HepG2 (cell line): ENCODE results near the gene CBLC. TPM values are rescaled to one million over a fixed set of nuclear protein-coding genes. Genes with fewer than 3 reads are reported as not detected.

Source experiments
- BORCS8-MEF2B ChIP-seq: sonication (generic); formaldehyde crosslinking; IDR thresholded peaks from 2 replicates; pipeline ENCODE4 v1.8.0; 2022; ENCODE audit warnings: mild to moderate bottlenecking, missing genetic modification reagents
- HBP1 ChIP-seq: IDR thresholded peaks from 2 replicates; pipeline ENCODE4 v1.6.1; 2016; ENCODE audit warnings: low read depth, control low read depth
- NR2F1 ChIP-seq, 2 experiments: fragments of 450-650 bp in 1 of 2; formaldehyde crosslinking in 1 of 2; IDR thresholded peaks; 2 replicates each; pipeline versions ENCODE4 v1.5.0 to v1.6.1; 2016 to 2020; ENCODE audit warnings: mild to moderate bottlenecking in 1 of 2, missing compliant biosample characterization in 1 of 2, missing genetic modification reagents in 1 of 2, moderate library complexity in 1 of 2
- PAXIP1 ChIP-seq: sonication (generic); formaldehyde crosslinking; conservative IDR thresholded peaks from 2 replicates; pipeline ENCODE4 v1.4.0; 2020; ENCODE audit warnings: mild to moderate bottlenecking, missing genetic modification reagents, moderate library complexity
- TOE1 ChIP-seq: sonication (generic); formaldehyde crosslinking; IDR thresholded peaks from 2 replicates; pipeline ENCODE4 v1.4.0; 2020; ENCODE audit warnings: mild to moderate bottlenecking, missing genetic modification reagents
- WIZ ChIP-seq: sonication (generic); formaldehyde crosslinking; IDR thresholded peaks from 2 replicates; pipeline ENCODE4 v1.5.1; 2020; ENCODE audit warnings: mild to moderate bottlenecking, missing genetic modification reagents
- ZNF678 ChIP-seq: sonication (generic); formaldehyde crosslinking; IDR thresholded peaks from 2 replicates; pipeline ENCODE4 v1.4.0; 2020; ENCODE audit warnings: mild to moderate bottlenecking, missing genetic modification reagents
- ZNF709 ChIP-seq: sonication (generic); formaldehyde crosslinking; IDR thresholded peaks from 2 replicates; pipeline ENCODE4 v1.5.0; 2020; ENCODE audit warnings: mild to moderate bottlenecking, missing genetic modification reagents
- ZNF761 ChIP-seq: sonication (generic); formaldehyde crosslinking; conservative IDR thresholded peaks from 2 replicates; pipeline ENCODE4 v1.4.0; 2020; ENCODE audit warnings: mild to moderate bottlenecking, missing genetic modification reagents
- polyA plus RNA-seq, 8 experiments: library from polyadenylated mRNA; depleted of rRNA in 3 of 8; stranded (reverse) in 7 of 8; unstranded in 1 of 8; fragments of >200 nt; fragmentation: Illumina TruSeq in 4 of 8; extraction: Trizol in 4 of 8; gene quantifications; 2 replicates each; pipeline versions ENCODE4 v1.2.1 to v1.2.3, GENCODE V29; 2011 to 2016; ENCODE audit warnings: low read depth in 4 of 8, missing spikeins in 1 of 8, mixed read lengths in 1 of 8; ENCODE audit not compliant: insufficient read depth in 1 of 8
- total RNA-seq, 5 experiments: library from RNA; depleted of rRNA; stranded (reverse); fragments of >200 nt; fragmentation: Illumina TruSeq; extraction: Trizol; gene quantifications; 2 replicates each; pipeline ENCODE4 v1.2.3, GENCODE V29; 2016; ENCODE audit warnings: low read depth in 1 of 5
- TF ChIP-seq, protein P1 (sequence below): IDR thresholded peaks from 2 replicates; pipeline ENCODE4 v1.6.1; 2016; ENCODE audit warnings: low read depth, missing genetic modification reagents, missing compliant biosample characterization
- TF ChIP-seq, protein P2 (sequence below): sonication (generic); formaldehyde crosslinking; IDR thresholded peaks from 2 replicates; pipeline ENCODE4 v1.9.0; 2021; ENCODE audit warnings: missing genetic modification reagents, borderline replicate concordance

Gene CBLC
- total and polyA plus RNA-seq, 2 of the 13 experiments (the other 11 are each of a cell fraction or from before 2014, with no cell fraction given): 1.8 to 2.6 TPM

DNA sequence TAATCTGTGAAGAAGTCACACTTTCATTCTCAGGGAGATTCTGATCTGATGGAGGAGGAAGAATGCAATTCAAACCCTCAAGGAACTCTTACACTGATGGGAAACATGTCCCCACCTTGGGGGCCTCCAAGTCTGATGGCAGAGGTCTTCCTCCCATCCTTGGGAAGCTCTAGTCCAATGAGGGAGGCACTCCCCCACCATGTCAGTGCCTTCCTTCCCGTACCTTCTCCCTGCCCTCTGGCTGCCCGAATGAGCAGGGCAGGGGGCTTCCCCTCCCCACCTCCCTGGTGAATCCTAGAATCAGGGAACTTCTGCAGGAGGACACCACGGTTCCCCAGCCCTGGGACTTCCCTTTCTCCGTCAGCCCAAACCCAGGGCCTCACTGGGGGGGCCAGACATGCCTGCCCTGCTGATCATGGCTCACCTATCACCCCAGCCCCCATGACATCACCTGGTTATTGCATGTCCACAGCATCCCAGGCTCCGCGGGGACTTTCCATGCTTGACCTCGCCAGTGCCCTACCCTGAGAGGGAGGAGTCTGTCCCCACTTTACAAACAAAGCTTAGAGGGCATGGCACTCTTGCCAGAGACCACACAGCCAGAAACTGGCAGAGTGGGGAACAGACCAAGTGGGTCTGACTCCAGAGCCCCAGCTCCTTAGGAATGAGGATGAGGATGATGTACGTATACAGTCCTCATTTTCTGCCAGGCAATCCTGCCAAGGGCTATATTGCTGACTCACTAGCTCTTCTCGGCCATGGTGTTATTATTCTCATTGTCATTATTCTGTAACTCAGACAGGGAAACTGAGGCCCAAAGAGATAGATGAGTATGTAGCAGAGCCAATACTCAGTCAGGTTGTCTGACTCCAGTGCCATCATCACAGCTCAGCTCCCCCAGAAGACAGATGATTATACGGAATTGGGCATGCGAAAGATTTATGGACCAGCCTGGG, 38.8 kb upstream of the CBLC start (continued):
- TF ChIP-seq PAXIP1 (CRISPR knock-in tag) (peak; percentile 60), BORCS8-MEF2B (CRISPR knock-in tag) (no peak), ZNF761 (CRISPR knock-in tag) (no peak), NR2F1 (CRISPR knock-in tag; IDR thresholded peaks at IDR 0.05) (peak; percentile 58 to 79; a peak in 3 of 4 replicates), HBP1 (CRISPR knock-in tag) (no peak), TOE1 (CRISPR knock-in tag) (no peak), WIZ (CRISPR knock-in tag) (no peak), ZNF678 (CRISPR knock-in tag) (no peak), ZNF709 (CRISPR knock-in tag) (no peak)
- TF ChIP-seq, protein P1, sequence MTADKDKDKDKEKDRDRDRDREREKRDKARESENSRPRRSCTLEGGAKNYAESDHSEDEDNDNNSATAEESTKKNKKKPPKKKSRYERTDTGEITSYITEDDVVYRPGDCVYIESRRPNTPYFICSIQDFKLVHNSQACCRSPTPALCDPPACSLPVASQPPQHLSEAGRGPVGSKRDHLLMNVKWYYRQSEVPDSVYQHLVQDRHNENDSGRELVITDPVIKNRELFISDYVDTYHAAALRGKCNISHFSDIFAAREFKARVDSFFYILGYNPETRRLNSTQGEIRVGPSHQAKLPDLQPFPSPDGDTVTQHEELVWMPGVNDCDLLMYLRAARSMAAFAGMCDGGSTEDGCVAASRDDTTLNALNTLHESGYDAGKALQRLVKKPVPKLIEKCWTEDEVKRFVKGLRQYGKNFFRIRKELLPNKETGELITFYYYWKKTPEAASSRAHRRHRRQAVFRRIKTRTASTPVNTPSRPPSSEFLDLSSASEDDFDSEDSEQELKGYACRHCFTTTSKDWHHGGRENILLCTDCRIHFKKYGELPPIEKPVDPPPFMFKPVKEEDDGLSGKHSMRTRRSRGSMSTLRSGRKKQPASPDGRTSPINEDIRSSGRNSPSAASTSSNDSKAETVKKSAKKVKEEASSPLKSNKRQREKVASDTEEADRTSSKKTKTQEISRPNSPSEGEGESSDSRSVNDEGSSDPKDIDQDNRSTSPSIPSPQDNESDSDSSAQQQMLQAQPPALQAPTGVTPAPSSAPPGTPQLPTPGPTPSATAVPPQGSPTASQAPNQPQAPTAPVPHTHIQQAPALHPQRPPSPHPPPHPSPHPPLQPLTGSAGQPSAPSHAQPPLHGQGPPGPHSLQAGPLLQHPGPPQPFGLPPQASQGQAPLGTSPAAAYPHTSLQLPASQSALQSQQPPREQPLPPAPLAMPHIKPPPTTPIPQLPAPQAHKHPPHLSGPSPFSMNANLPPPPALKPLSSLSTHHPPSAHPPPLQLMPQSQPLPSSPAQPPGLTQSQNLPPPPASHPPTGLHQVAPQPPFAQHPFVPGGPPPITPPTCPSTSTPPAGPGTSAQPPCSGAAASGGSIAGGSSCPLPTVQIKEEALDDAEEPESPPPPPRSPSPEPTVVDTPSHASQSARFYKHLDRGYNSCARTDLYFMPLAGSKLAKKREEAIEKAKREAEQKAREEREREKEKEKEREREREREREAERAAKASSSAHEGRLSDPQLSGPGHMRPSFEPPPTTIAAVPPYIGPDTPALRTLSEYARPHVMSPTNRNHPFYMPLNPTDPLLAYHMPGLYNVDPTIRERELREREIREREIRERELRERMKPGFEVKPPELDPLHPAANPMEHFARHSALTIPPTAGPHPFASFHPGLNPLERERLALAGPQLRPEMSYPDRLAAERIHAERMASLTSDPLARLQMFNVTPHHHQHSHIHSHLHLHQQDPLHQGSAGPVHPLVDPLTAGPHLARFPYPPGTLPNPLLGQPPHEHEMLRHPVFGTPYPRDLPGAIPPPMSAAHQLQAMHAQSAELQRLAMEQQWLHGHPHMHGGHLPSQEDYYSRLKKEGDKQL: no peak
- TF ChIP-seq, protein P2, sequence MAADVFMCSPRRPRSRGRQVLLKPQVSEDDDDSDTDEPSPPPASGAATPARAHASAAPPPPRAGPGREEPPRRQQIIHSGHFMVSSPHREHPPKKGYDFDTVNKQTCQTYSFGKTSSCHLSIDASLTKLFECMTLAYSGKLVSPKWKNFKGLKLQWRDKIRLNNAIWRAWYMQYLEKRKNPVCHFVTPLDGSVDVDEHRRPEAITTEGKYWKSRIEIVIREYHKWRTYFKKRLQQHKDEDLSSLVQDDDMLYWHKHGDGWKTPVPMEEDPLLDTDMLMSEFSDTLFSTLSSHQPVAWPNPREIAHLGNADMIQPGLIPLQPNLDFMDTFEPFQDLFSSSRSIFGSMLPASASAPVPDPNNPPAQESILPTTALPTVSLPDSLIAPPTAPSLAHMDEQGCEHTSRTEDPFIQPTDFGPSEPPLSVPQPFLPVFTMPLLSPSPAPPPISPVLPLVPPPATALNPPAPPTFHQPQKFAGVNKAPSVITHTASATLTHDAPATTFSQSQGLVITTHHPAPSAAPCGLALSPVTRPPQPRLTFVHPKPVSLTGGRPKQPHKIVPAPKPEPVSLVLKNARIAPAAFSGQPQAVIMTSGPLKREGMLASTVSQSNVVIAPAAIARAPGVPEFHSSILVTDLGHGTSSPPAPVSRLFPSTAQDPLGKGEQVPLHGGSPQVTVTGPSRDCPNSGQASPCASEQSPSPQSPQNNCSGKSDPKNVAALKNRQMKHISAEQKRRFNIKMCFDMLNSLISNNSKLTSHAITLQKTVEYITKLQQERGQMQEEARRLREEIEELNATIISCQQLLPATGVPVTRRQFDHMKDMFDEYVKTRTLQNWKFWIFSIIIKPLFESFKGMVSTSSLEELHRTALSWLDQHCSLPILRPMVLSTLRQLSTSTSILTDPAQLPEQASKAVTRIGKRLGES (CRISPR knock-in tag): no peak
